LNCAP (cell line): ENCODE measurements around the gene BTG4.

Experiments
- CTCF ChIP-seq: fragments of 450-650 bp; IDR thresholded peaks from 2 replicates; pipeline ENCODE4 v1.5.1; 2017; ENCODE audit warnings: mild to moderate bottlenecking

Gene BTG4

GRCh38 chr11:111540937-111541253 is 28.7 kb upstream of the BTG4 start:
- no peak for TF ChIP-seq CTCF

- TF ChIP-seq CTCF: no peak
Measured at GRCh38 chr11:111540114-111540936, 28.1 kb upstream of the BTG4 start, which contains the start of gene LAYN. LAYN (plus strand) TSS chr11:111540720; CDS start chr11:111540844, 124 bp downstream.

GRCh38 chr11:111539426-111540113 is 27.4 kb upstream of the BTG4 start:
- no peak for TF ChIP-seq CTCF

GRCh38 chr11:111538407-111539114 is 26.4 kb upstream of the BTG4 start:
- no peak for TF ChIP-seq CTCF

GRCh38 chr11:111537336-111537860 is 25.2 kb upstream of the BTG4 start:
- TF ChIP-seq CTCF: no peak

- TF ChIP-seq CTCF: no peak
Measured at GRCh38 chr11:111535281-111535680, 23.1 kb upstream of the BTG4 start.

- TF ChIP-seq CTCF: no peak
Measured at GRCh38 chr11:111532365-111532709, 20.2 kb upstream of the BTG4 start.
